ENCODE measurements around the gene SLC26A6. TPM values are rescaled to one million over a fixed set of nuclear protein-coding genes. Genes with fewer than 3 reads are reported as not detected.

SLC26A6 gene
- total RNA-seq, 6 experiments from 2014 or later: 6.6 to 9.9 (median 8.6) TPM

GRCh38 chr3:48644898-48645760, 9.9 kb upstream of the SLC26A6 start:
- DNase-seq (no peak), ATAC-seq (no peak)
- TF ChIP-seq, protein P1, sequence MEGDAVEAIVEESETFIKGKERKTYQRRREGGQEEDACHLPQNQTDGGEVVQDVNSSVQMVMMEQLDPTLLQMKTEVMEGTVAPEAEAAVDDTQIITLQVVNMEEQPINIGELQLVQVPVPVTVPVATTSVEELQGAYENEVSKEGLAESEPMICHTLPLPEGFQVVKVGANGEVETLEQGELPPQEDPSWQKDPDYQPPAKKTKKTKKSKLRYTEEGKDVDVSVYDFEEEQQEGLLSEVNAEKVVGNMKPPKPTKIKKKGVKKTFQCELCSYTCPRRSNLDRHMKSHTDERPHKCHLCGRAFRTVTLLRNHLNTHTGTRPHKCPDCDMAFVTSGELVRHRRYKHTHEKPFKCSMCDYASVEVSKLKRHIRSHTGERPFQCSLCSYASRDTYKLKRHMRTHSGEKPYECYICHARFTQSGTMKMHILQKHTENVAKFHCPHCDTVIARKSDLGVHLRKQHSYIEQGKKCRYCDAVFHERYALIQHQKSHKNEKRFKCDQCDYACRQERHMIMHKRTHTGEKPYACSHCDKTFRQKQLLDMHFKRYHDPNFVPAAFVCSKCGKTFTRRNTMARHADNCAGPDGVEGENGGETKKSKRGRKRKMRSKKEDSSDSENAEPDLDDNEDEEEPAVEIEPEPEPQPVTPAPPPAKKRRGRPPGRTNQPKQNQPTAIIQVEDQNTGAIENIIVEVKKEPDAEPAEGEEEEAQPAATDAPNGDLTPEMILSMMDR (IDR thresholded peaks at IDR 0.05): no peak
- TF ChIP-seq POLR2A (IDR thresholded peaks at IDR 0.05): no peak
- intact Hi-C loops (cut with DNase I): no loop called here
- Histone ChIP-seq H3K4me3 (no peak overlapping the region), H3K27me3 (no peaks in the 10 kb centered on the region), H3K9me3 (no peaks in the 10 kb centered on the region), H3K4me1 (no peaks in the 10 kb centered on the region), H3K36me3 (no peaks in the 10 kb centered on the region), H3K27ac (no peak overlapping the region)
- WGBS (ENCODE audit: insufficient coverage, low coverage, low lambda C conversion rate, missing lambda C conversion rate): no CpG with 5 or more reads among the region's 22 CpGs

GRCh38 chr3:48642605-48643004, 7.3 kb upstream of the SLC26A6 start:
- no peak for DNase-seq
- H3K4me1 ChIP-seq: no peaks in the 10 kb centered on the region
- no peak overlapping the region for H3K4me3 ChIP-seq
- ATAC-seq: no peak
- H3K9me3 ChIP-seq: no peaks in the 10 kb centered on the region
- H3K27ac ChIP-seq: no peak overlapping the region
- no CpG with 5 or more reads among the region's 12 CpGs for WGBS (ENCODE audit: insufficient coverage, low coverage, low lambda C conversion rate, missing lambda C conversion rate)
- no peaks in the 10 kb centered on the region for H3K27me3 ChIP-seq
- H3K36me3 ChIP-seq: no peaks in the 10 kb centered on the region
- intact Hi-C loops (cut with DNase I): no loop called here
- no peak for TF ChIP-seq POLR2A (IDR thresholded peaks at IDR 0.05)
- TF ChIP-seq, protein P1 (IDR thresholded peaks at IDR 0.05): no peak

DNA sequence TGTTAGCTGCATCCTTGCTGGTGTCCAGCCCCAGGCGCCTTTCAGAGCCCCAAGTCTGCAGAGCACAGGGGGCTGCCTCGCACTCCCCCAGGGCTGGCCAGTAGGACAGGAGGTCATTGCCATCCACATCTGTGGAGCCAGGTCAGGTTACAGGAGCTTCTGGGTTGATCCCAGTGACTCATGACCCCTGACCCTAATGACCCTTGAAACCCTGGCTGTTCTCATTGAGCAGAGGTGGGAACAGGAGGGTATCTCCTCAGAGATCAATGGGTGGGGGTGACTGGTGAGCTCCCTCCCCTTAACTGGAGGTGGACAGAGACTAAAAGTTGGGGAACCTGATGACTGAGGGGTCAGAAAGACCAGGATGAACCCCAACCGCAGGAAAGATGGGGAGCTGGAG, 6.1 kb upstream of the SLC26A6 start:
- peak in 1 of 4 donors; percentile 23 for ATAC-seq
- no peak overlapping the region for H3K27ac ChIP-seq
- H3K36me3 ChIP-seq: no peaks in the 10 kb centered on the region
- DNase-seq: no peak
- no peak overlapping the region for H3K4me3 ChIP-seq
- intact Hi-C loops (cut with DNase I): no loop called here
- H3K27me3 ChIP-seq: no peaks in the 10 kb centered on the region
- WGBS (ENCODE audit: insufficient coverage, low coverage, low lambda C conversion rate, missing lambda C conversion rate): 100% methylated on average over 1 of the region's 3 CpGs
- no peaks in the 10 kb centered on the region for H3K4me1 ChIP-seq
- no peaks in the 10 kb centered on the region for H3K9me3 ChIP-seq
- TF ChIP-seq, protein P1 (IDR thresholded peaks at IDR 0.05): no peak
- no peak for TF ChIP-seq POLR2A (IDR thresholded peaks at IDR 0.05)

- H3K27me3 ChIP-seq: no peaks in the 10 kb centered on the region
- no peak overlapping the region for H3K4me3 ChIP-seq
- TF ChIP-seq, protein P1 (IDR thresholded peaks at IDR 0.05): no peak
- TF ChIP-seq POLR2A (IDR thresholded peaks at IDR 0.05): no peak
- no peaks in the 10 kb centered on the region for H3K9me3 ChIP-seq
- no peaks in the 10 kb centered on the region for H3K4me1 ChIP-seq
- intact Hi-C loops (cut with DNase I): no loop called here
- no CpG with 5 or more reads among the region's 38 CpGs for WGBS (ENCODE audit: insufficient coverage, low coverage, low lambda C conversion rate, missing lambda C conversion rate)
- ATAC-seq (no peak), DNase-seq (no peak)
- no peak overlapping the region for H3K27ac ChIP-seq
- H3K36me3 ChIP-seq: no peaks in the 10 kb centered on the region
Measured at GRCh38 chr3:48639944-48640606, 4.8 kb upstream of the SLC26A6 start.
